ENCODE measurements around the gene AGPAT2. TPM values are rescaled to one million over a fixed set of nuclear protein-coding genes. Genes with fewer than 3 reads are reported as not detected.

AGPAT2 gene
- total and polyA plus RNA-seq, 9 donors, result 11.3 to 22.2 (median 14.5) TPM

GRCh38 chr9:136695435-136695895, 8.2 kb upstream of the AGPAT2 start:
- H3K27ac ChIP-seq (ENCODE audit: low read length), result peak overlapping the region; percentile 29
- WGBS (ENCODE audit: insufficient coverage), result 72% methylated on average over 9 of the region's 10 CpGs
- H3K9me3 ChIP-seq (replicated peaks; ENCODE audit: control insufficient read depth, low read depth, low read length), result no peaks in the 10 kb centered on the region
- H3K36me3 ChIP-seq (ENCODE audit: control insufficient read depth, insufficient read depth, low read length), result no peaks in the 10 kb centered on the region
- H3K4me1 ChIP-seq (ENCODE audit: control insufficient read depth, insufficient read depth, low read length), result peaks cover 59% of the 10 kb centered on the region
- no peak for DNase-seq
- H3K27me3 ChIP-seq (ENCODE audit: control insufficient read depth, insufficient read depth, low read length), result peaks cover 15% of the 10 kb centered on the region
- H3K4me3 ChIP-seq (ENCODE audit: low read length), result no peak overlapping the region

DNA sequence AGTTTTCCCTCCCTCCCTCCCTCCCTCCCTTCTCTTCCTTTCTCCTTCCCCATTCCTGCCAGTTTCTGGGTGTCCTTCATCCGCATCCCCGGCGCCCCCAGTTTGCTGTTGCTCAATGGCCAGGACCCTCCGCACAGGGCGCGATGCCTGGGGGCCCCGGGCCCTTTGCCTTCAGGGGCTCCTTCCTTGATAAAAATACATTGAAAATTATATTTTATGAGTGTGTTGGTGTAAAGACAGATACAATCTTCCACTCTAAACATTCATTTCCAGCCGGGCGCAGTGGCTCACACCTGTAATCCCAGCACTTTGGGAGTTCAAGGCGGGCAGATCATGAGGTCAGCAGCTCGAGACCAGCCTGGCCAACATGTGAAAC, 7.6 kb upstream of the AGPAT2 start:
- no peak overlapping the region for H3K4me3 ChIP-seq (ENCODE audit: low read length)
- no peak for DNase-seq
- H3K27me3 ChIP-seq (ENCODE audit: control insufficient read depth, insufficient read depth, low read length), result peaks cover 9% of the 10 kb centered on the region
- no peaks in the 10 kb centered on the region for H3K9me3 ChIP-seq (replicated peaks; ENCODE audit: control insufficient read depth, low read depth, low read length)
- 80% methylated on average over 3 of the region's 11 CpGs for WGBS (ENCODE audit: insufficient coverage)
- H3K4me1 ChIP-seq (ENCODE audit: control insufficient read depth, insufficient read depth, low read length), result peaks cover 63% of the 10 kb centered on the region
- H3K27ac ChIP-seq (ENCODE audit: low read length), result no peak overlapping the region
- no peaks in the 10 kb centered on the region for H3K36me3 ChIP-seq (ENCODE audit: control insufficient read depth, insufficient read depth, low read length)

- Histone ChIP-seq H3K27ac (ENCODE audit: low read length) (no peak overlapping the region), H3K4me1 (ENCODE audit: control insufficient read depth, insufficient read depth, low read length) (peaks cover 65% of the 10 kb centered on the region)
Measured at GRCh38 chr9:136694163-136694871, 7.1 kb upstream of the AGPAT2 start.

GRCh38 chr9:136693490-136694162, 6.4 kb upstream of the AGPAT2 start:
- Histone ChIP-seq H3K9me3 (replicated peaks; ENCODE audit: control insufficient read depth, low read depth, low read length) (no peaks in the 10 kb centered on the region), H3K27me3 (ENCODE audit: control insufficient read depth, insufficient read depth, low read length) (peaks cover 4% of the 10 kb centered on the region), H3K36me3 (ENCODE audit: control insufficient read depth, insufficient read depth, low read length) (no peaks in the 10 kb centered on the region), H3K27ac (ENCODE audit: low read length) (no peak overlapping the region), H3K4me1 (ENCODE audit: control insufficient read depth, insufficient read depth, low read length) (peaks cover 69% of the 10 kb centered on the region), H3K4me3 (ENCODE audit: low read length) (no peak overlapping the region)
- 70% methylated on average over 8 of the region's 15 CpGs for WGBS (ENCODE audit: insufficient coverage)
- no peak for DNase-seq

More at GRCh38 chr9:136694163-136694871, 7.1 kb upstream of the AGPAT2 start:
- no peak for DNase-seq
- peaks cover 6% of the 10 kb centered on the region for H3K27me3 ChIP-seq (ENCODE audit: control insufficient read depth, insufficient read depth, low read length)
- no peaks in the 10 kb centered on the region for H3K9me3 ChIP-seq (replicated peaks; ENCODE audit: control insufficient read depth, low read depth, low read length)
- H3K4me3 ChIP-seq (ENCODE audit: low read length), result no peak overlapping the region
- H3K36me3 ChIP-seq (ENCODE audit: control insufficient read depth, insufficient read depth, low read length), result no peaks in the 10 kb centered on the region
- WGBS (ENCODE audit: insufficient coverage), result 27% methylated on average over 22 of the region's 32 CpGs

GRCh38 chr9:136693135-136693489, 5.9 kb upstream of the AGPAT2 start:
- WGBS (ENCODE audit: insufficient coverage), result 41% methylated on average over 8 of the region's 14 CpGs
- Histone ChIP-seq H3K9me3 (replicated peaks; ENCODE audit: control insufficient read depth, low read depth, low read length) (no peaks in the 10 kb centered on the region), H3K36me3 (ENCODE audit: control insufficient read depth, insufficient read depth, low read length) (no peaks in the 10 kb centered on the region), H3K4me1 (ENCODE audit: control insufficient read depth, insufficient read depth, low read length) (peaks cover 73% of the 10 kb centered on the region), H3K27ac (ENCODE audit: low read length) (no peak overlapping the region), H3K4me3 (ENCODE audit: low read length) (no peak overlapping the region), H3K27me3 (ENCODE audit: control insufficient read depth, insufficient read depth, low read length) (peaks cover 4% of the 10 kb centered on the region)
- DNase-seq, result no peak

- Histone ChIP-seq H3K4me1 (ENCODE audit: control insufficient read depth, insufficient read depth, low read length) (peaks cover 75% of the 10 kb centered on the region), H3K9me3 (replicated peaks; ENCODE audit: control insufficient read depth, low read depth, low read length) (no peaks in the 10 kb centered on the region), H3K4me3 (ENCODE audit: low read length) (no peak overlapping the region), H3K36me3 (ENCODE audit: control insufficient read depth, insufficient read depth, low read length) (no peaks in the 10 kb centered on the region), H3K27me3 (ENCODE audit: control insufficient read depth, insufficient read depth, low read length) (peaks cover 2% of the 10 kb centered on the region), H3K27ac (ENCODE audit: low read length) (no peak overlapping the region)
- 80% methylated on average over 31 of the region's 46 CpGs for WGBS (ENCODE audit: insufficient coverage)
- no peak for DNase-seq
Measured at GRCh38 chr9:136692185-136693134, 5.2 kb upstream of the AGPAT2 start.

GRCh38 chr9:136691316-136692184, 4.3 kb upstream of the AGPAT2 start:
- Histone ChIP-seq H3K4me1 (ENCODE audit: control insufficient read depth, insufficient read depth, low read length) (peaks cover 71% of the 10 kb centered on the region), H3K9me3 (replicated peaks; ENCODE audit: control insufficient read depth, low read depth, low read length) (no peaks in the 10 kb centered on the region), H3K4me3 (ENCODE audit: low read length) (no peak overlapping the region), H3K27me3 (ENCODE audit: control insufficient read depth, insufficient read depth, low read length) (peaks cover 2% of the 10 kb centered on the region), H3K27ac (ENCODE audit: low read length) (no peak overlapping the region), H3K36me3 (ENCODE audit: control insufficient read depth, insufficient read depth, low read length) (no peaks in the 10 kb centered on the region)
- DNase-seq, result no peak
- WGBS (ENCODE audit: insufficient coverage), result 77% methylated on average over 26 of the region's 29 CpGs

- Histone ChIP-seq H3K27me3 (ENCODE audit: control insufficient read depth, insufficient read depth, low read length) (peaks cover 2% of the 10 kb centered on the region), H3K27ac (ENCODE audit: low read length) (peak overlapping the region; percentile 25), H3K4me1 (ENCODE audit: control insufficient read depth, insufficient read depth, low read length) (peaks cover 71% of the 10 kb centered on the region), H3K9me3 (replicated peaks; ENCODE audit: control insufficient read depth, low read depth, low read length) (no peaks in the 10 kb centered on the region), H3K36me3 (ENCODE audit: control insufficient read depth, insufficient read depth, low read length) (no peaks in the 10 kb centered on the region), H3K4me3 (ENCODE audit: low read length) (no peak overlapping the region)
- DNase-seq, result no peak
- 44% methylated on average over 7 of the region's 15 CpGs for WGBS (ENCODE audit: insufficient coverage)
Measured at GRCh38 chr9:136690806-136691261, 3.6 kb upstream of the AGPAT2 start.

DNA sequence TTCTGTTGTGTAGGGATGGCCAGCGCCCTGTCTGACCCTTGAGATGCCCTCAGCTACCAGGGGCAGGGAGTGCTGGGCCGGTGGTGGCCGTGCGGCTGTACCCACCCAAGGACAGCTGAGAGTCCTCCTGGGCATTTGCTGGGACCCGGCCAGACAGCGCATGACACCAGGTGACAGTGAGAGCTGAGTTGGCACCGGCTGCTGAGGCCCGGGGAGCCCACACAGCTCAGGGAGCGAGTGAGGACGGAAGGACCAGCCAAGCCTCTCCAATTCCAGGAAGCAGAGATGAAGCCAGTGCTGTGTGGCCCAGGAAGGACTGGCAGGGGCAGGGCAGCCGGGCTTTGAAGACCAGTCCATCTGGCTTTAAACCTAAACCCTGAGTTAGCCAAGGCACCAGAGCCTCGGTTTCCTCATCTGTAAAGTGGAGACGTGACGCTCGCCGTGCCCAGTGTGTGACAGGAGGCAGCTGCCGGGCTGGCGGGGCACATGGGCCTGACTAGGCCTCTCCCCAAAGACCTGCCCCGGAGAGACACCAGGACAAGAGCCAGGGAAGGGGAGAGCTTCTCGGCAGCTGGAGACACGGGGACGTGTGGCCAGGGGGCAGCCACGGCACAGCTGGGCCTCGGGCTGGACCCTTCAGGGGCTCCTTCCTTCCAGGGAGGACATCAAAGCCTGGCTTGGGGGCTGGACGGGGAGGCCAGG, 3.0 kb upstream of the AGPAT2 start:
- peaks cover 2% of the 10 kb centered on the region for H3K27me3 ChIP-seq (ENCODE audit: control insufficient read depth, insufficient read depth, low read length)
- peak; percentile 71 for DNase-seq
- no peak overlapping the region for H3K4me3 ChIP-seq (ENCODE audit: low read length)
- H3K27ac ChIP-seq (ENCODE audit: low read length), result peak overlapping the region; percentile 25
- H3K4me1 ChIP-seq (ENCODE audit: control insufficient read depth, insufficient read depth, low read length), result peaks cover 71% of the 10 kb centered on the region
- no peaks in the 10 kb centered on the region for H3K36me3 ChIP-seq (ENCODE audit: control insufficient read depth, insufficient read depth, low read length)
- no peaks in the 10 kb centered on the region for H3K9me3 ChIP-seq (replicated peaks; ENCODE audit: control insufficient read depth, low read depth, low read length)
- WGBS (ENCODE audit: insufficient coverage), result 71% methylated on average over 23 of the region's 25 CpGs

Measured in muscle of leg (tissue), 11 donors.